Measurements from ENCODE around the gene GPANK1. TPM values are rescaled to one million over a fixed set of nuclear protein-coding genes. Genes with fewer than 3 reads are reported as not detected.

GPANK1 gene
- total and polyA plus RNA-seq, 10 of the 15 experiments (the other 5 are each of a cell fraction or from before 2014, with no cell fraction given): 11.7 to 36.3 (median 17.5) TPM

DNA sequence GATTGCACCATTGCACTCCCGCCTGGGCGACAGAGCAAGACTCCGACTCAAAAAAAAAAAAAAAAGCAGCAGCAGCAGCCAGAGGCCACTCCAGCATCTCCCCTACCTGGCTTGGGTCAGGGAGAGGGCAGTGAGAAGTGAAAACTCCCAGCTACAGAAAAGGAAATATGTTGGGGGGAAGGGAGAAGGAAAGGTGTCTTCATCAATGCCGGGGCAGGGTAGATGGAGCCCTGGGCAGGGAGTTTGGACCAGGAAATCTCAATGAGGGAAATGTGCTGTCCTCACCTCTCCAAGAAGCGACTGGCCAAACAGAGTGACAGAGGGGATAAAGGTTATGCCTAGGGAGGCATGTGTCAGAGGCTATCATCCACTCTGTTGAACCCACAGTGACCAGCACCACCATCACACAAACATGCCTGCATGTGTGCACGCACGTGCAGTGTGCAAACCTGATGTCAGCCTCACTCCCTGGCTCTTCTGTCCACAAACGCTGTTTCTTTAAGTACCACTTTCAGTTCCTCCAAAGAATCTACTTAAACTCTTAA lies 50.6 kb downstream of the GPANK1 start (continued):
- TF ChIP-seq, protein P1, sequence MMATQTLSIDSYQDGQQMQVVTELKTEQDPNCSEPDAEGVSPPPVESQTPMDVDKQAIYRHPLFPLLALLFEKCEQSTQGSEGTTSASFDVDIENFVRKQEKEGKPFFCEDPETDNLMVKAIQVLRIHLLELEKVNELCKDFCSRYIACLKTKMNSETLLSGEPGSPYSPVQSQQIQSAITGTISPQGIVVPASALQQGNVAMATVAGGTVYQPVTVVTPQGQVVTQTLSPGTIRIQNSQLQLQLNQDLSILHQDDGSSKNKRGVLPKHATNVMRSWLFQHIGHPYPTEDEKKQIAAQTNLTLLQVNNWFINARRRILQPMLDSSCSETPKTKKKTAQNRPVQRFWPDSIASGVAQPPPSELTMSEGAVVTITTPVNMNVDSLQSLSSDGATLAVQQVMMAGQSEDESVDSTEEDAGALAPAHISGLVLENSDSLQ (IDR thresholded peaks at IDR 0.05): no peak
- TF ChIP-seq FOXM1 (IDR thresholded peaks at IDR 0.05; ENCODE audit: low read depth, low read length) (no peak), SMARCA5 (IDR thresholded peaks at IDR 0.05) (no peak), RELA (IDR thresholded peaks at IDR 0.05; ENCODE audit: borderline replicate concordance, partially characterized antibody) (no peak), ZNF207 (IDR thresholded peaks at IDR 0.05; ENCODE audit: borderline replicate concordance) (no peak), MYC (IDR thresholded peaks at IDR 0.05; ENCODE audit: insufficient read depth, insufficient read length, insufficient replicate concordance, low read length, severe bottlenecking) (no peak), GABPA (IDR thresholded peaks at IDR 0.05; ENCODE audit: low read depth) (no peak), SUPT20H (IDR thresholded peaks at IDR 0.05; ENCODE audit: borderline replicate concordance, control insufficient read depth, low read depth, low read length) (no peak), HDAC2 (IDR thresholded peaks at IDR 0.05) (no peak), TCF3 (IDR thresholded peaks at IDR 0.05; ENCODE audit: borderline replicate concordance, insufficient read depth, low read depth, low read length) (no peak), CEBPB (IDR thresholded peaks at IDR 0.05; ENCODE audit: borderline replicate concordance in 1 of 2, low read depth in 2 of 2, low read length in 2 of 2) (no peak), MEF2B (IDR thresholded peaks at IDR 0.05; ENCODE audit: partially characterized antibody, poor library complexity, severe bottlenecking) (no peak), RUNX3 (IDR thresholded peaks at IDR 0.05; ENCODE audit: low read length) (0 out of 2 replicates have a peak, but pooled peaks have one; percentile 24), BRCA1 (IDR thresholded peaks at IDR 0.05; ENCODE audit: low read depth, low read length) (no peak), MEF2A (IDR thresholded peaks at IDR 0.05; ENCODE audit: insufficient read depth, low read depth, low read length) (no peak), MXI1 (IDR thresholded peaks at IDR 0.05; ENCODE audit: low read depth, low read length) (no peak), BHLHE40 (IDR thresholded peaks at IDR 0.05; ENCODE audit: borderline replicate concordance in 1 of 2, low read depth in 2 of 2, low read length in 1 of 2) (peak in 1 of 2 experiments; percentile 45; a peak in 1 of 4 replicates), TCF7 (IDR thresholded peaks at IDR 0.05; ENCODE audit: borderline replicate concordance) (no peak), BACH1 (IDR thresholded peaks at IDR 0.05; ENCODE audit: borderline replicate concordance) (no peak), RB1 (IDR thresholded peaks at IDR 0.05; ENCODE audit: borderline replicate concordance) (no peak), SREBF2 (IDR thresholded peaks at IDR 0.05; ENCODE audit: low read length) (no peak)
- TF ChIP-seq, protein P2, sequence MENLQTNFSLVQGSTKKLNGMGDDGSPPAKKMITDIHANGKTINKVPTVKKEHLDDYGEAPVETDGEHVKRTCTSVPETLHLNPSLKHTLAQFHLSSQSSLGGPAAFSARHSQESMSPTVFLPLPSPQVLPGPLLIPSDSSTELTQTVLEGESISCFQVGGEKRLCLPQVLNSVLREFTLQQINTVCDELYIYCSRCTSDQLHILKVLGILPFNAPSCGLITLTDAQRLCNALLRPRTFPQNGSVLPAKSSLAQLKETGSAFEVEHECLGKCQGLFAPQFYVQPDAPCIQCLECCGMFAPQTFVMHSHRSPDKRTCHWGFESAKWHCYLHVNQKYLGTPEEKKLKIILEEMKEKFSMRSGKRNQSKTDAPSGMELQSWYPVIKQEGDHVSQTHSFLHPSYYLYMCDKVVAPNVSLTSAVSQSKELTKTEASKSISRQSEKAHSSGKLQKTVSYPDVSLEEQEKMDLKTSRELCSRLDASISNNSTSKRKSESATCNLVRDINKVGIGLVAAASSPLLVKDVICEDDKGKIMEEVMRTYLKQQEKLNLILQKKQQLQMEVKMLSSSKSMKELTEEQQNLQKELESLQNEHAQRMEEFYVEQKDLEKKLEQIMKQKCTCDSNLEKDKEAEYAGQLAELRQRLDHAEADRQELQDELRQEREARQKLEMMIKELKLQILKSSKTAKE (IDR thresholded peaks at IDR 0.05; ENCODE audit: low read depth, poor library complexity, severe bottlenecking): no peak
- TF ChIP-seq, protein P3, sequence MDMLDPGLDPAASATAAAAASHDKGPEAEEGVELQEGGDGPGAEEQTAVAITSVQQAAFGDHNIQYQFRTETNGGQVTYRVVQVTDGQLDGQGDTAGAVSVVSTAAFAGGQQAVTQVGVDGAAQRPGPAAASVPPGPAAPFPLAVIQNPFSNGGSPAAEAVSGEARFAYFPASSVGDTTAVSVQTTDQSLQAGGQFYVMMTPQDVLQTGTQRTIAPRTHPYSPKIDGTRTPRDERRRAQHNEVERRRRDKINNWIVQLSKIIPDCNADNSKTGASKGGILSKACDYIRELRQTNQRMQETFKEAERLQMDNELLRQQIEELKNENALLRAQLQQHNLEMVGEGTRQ (IDR thresholded peaks at IDR 0.05; ENCODE audit: borderline replicate concordance, low read depth, low read length): no peak
- TF ChIP-seq, protein P4, sequence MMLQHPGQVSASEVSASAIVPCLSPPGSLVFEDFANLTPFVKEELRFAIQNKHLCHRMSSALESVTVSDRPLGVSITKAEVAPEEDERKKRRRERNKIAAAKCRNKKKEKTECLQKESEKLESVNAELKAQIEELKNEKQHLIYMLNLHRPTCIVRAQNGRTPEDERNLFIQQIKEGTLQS (IDR thresholded peaks at IDR 0.05; ENCODE audit: borderline replicate concordance, extremely low read depth, low read depth, low read length): no peak
- TF ChIP-seq, protein P5, sequence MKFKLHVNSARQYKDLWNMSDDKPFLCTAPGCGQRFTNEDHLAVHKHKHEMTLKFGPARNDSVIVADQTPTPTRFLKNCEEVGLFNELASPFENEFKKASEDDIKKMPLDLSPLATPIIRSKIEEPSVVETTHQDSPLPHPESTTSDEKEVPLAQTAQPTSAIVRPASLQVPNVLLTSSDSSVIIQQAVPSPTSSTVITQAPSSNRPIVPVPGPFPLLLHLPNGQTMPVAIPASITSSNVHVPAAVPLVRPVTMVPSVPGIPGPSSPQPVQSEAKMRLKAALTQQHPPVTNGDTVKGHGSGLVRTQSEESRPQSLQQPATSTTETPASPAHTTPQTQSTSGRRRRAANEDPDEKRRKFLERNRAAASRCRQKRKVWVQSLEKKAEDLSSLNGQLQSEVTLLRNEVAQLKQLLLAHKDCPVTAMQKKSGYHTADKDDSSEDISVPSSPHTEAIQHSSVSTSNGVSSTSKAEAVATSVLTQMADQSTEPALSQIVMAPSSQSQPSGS (IDR thresholded peaks at IDR 0.05; ENCODE audit: low read length): no peak

All from GM12878 (cell line).